ENCODE data around the gene C6orf47. TPM values are rescaled to one million over a fixed set of nuclear protein-coding genes. Genes with fewer than 3 reads are reported as not detected.

Gene C6orf47
- polyA plus RNA-seq, 1 experiment = 13.0 TPM

DNA sequence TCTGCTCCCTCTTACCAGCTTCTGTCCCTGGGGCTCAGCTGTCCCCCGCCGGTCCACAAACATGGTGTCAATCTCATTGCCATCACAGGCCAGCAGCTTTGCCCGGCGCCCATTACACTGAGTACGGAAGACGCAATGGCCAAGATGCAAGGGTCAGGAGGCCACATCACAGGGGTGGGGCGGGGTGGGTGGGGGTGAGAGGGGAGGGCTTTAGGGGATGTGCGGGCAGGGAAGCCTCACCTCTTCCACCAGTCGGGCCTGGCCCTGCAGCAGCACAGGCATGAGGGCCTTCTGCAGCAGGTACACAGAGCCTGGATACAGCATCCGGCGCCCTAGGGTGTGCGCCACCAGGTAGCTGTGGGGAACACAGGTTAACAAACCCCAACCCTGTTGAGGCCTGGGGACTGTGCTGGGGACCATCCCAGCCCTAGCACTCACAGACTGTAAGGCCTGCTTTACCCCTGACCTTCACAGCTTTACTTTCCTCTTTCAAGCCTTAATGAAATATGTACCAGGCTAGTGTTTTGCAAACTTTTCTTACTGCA, 31.1 kb upstream of the C6orf47 start:
- CTCF ChIA-PET = interaction anchor here (1.6 to 2.1 kb wide), 2 partner anchors 10 to 38 kb away, joined by 6 to 12 read pairs; partner anchors contain the start of genes DDAH2 and LY6G5C
- Histone ChIP-seq H3K4me3 (ENCODE audit: low read depth, low read length) (no peak overlapping the region), H3K36me3 (ENCODE audit: control insufficient read depth, insufficient read depth, low read length) (peaks cover 45% of the 10 kb centered on the region), H3K27me3 (ENCODE audit: control insufficient read depth, insufficient read depth, low read length) (no peaks in the 10 kb centered on the region)
- no peak for DNase-seq (ENCODE audit: low read depth)
- POLR2A ChIA-PET = no interaction called here
- TF ChIP-seq, protein P1, sequence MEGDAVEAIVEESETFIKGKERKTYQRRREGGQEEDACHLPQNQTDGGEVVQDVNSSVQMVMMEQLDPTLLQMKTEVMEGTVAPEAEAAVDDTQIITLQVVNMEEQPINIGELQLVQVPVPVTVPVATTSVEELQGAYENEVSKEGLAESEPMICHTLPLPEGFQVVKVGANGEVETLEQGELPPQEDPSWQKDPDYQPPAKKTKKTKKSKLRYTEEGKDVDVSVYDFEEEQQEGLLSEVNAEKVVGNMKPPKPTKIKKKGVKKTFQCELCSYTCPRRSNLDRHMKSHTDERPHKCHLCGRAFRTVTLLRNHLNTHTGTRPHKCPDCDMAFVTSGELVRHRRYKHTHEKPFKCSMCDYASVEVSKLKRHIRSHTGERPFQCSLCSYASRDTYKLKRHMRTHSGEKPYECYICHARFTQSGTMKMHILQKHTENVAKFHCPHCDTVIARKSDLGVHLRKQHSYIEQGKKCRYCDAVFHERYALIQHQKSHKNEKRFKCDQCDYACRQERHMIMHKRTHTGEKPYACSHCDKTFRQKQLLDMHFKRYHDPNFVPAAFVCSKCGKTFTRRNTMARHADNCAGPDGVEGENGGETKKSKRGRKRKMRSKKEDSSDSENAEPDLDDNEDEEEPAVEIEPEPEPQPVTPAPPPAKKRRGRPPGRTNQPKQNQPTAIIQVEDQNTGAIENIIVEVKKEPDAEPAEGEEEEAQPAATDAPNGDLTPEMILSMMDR (IDR thresholded peaks at IDR 0.05; ENCODE audit: insufficient read depth, low read depth, low read length) = no peak

DNA sequence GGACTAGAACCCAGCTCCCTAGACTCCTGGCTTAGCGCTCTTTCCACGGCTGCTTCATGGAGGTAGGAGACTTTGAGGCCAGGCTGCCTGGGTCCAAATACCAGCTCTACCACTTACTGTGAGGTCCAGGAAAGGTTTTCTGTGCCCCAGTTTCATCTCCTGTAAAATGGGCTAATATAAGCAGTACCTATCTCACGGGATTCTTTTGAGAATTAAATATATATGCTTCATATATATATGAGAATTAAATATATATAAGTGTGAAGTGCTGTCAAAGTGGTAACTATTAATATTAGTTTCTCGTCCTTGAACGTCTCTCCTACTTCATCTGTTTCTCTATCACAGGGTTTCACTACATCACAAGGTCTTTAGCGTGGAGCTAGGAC, 30.5 kb upstream of the C6orf47 start:
- H3K27me3 ChIP-seq (ENCODE audit: control insufficient read depth, insufficient read depth, low read length) = no peaks in the 10 kb centered on the region
- CTCF ChIA-PET = interaction anchor here (1.6 to 2.2 kb wide), 3 partner anchors 10 to 79 kb away, joined by 6 to 12 read pairs (median 8); partner anchors contain the start of genes DDAH2 and LY6G5C
- TF ChIP-seq, protein P1 (IDR thresholded peaks at IDR 0.05; ENCODE audit: insufficient read depth, low read depth, low read length) = no peak
- POLR2A ChIA-PET = no interaction called here
- peaks cover 46% of the 10 kb centered on the region for H3K36me3 ChIP-seq (ENCODE audit: control insufficient read depth, insufficient read depth, low read length)
- H3K4me3 ChIP-seq (ENCODE audit: low read depth, low read length) = no peak overlapping the region
- no peak for DNase-seq (ENCODE audit: low read depth)

DNA sequence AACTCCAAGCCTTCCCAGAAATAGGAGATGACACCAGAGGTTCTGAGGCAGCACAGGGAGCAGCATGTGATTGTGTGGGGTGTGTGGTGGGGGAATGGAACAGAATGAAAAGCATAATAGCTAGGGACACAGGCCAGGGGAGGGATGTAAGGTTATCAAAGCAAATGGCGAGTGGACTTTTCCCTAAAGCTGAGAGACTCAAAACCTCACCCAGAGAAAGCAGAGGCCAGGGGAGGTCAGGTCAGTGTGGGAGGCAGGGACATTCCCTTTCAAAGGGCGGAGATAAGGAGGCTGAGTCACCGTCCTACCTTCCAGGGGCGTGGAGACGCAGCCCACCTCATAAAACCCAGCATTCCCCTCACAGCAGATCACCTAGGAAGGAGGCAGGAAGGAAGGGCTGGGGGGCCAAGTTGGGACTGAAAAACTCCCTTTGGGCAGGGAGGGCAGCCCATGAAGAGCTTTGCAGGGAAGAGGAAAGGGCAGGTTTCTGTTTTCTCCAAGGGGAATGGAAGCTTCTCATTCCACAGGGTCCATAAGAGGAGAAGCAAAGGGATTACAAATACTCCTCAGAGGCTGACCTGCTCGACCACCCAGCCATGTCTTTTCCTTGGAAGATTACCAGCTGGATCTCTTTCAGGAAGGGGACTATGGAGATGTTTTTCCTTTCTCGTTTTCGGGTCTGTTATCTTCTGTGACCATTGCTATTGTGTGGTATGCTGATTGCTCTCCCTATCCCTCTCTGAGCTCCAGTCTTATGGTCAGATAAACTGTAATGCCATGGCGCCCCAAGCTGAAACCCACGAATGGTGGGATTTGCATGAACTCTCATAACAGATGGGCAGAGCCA, 29.9 kb upstream of the C6orf47 start:
- POLR2A ChIA-PET = no interaction called here
- TF ChIP-seq, protein P1 (IDR thresholded peaks at IDR 0.05; ENCODE audit: insufficient read depth, low read depth, low read length) = no peak
- peaks cover 49% of the 10 kb centered on the region for H3K36me3 ChIP-seq (ENCODE audit: control insufficient read depth, insufficient read depth, low read length)
- no peak overlapping the region for H3K4me3 ChIP-seq (ENCODE audit: low read depth, low read length)
- DNase-seq (ENCODE audit: low read depth) = no peak
- no peaks in the 10 kb centered on the region for H3K27me3 ChIP-seq (ENCODE audit: control insufficient read depth, insufficient read depth, low read length)
- CTCF ChIA-PET = interaction anchor here (0.9 to 2.2 kb wide), 5 partner anchors 9 to 79 kb away, joined by 3 to 12 read pairs (median 6); partner anchors contain the start of genes ABHD16A, DDAH2 and LY6G5C

DNA sequence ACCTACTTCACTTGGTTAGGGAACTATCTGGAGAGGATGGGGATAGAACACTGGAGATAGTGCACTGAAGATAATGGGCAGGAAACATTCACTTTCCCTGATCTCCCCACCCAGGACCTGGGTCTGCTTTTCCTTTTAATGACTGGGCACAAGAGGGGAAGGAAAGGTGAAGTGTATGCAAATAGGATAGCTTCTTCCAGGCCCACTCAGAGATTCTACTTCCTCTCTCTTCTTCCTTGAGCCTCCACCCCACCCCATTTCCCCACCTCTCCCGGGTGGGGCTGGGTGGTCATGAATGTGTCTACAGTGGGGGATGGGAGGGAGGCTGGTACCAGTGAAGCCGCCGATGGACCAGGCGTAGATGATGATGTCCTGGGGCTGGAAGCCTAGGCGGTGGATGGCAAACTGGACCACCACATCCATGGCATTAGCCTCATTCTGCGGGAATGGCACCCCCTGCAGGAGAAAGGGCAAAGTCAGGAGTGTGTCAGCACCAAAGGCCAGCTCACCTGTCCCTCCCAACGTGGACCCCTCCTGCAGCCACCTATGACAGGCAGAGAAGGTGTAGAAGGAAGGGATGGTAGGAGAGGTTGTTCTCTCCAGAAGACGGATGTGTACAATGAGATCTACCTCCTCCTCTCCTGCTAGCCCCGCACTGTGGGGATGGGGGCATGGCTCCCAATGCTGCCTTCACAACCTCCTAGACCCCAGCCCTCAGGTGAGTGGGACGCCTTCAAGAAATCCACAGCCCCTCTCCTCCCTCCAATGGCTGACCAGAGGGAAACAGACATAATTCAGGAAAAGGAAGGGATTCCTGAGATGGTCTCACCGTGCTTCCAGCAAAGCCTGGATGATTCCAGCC, 28.9 kb upstream of the C6orf47 start:
- ChIA-PET CTCF (interaction anchor here (0.9 to 2.2 kb wide), 4 partner anchors 13 to 80 kb away, joined by 3 to 8 read pairs (median 5); partner anchors contain the start of genes ABHD16A and DDAH2), POLR2A (no interaction called here)
- H3K36me3 ChIP-seq (ENCODE audit: control insufficient read depth, insufficient read depth, low read length) = peaks cover 46% of the 10 kb centered on the region

More for the DNA sequence above, 28.9 kb upstream of the C6orf47 start:
- no peak overlapping the region for H3K4me3 ChIP-seq (ENCODE audit: low read depth, low read length)
- H3K27me3 ChIP-seq (ENCODE audit: control insufficient read depth, insufficient read depth, low read length) = no peaks in the 10 kb centered on the region
- TF ChIP-seq, protein P1 (IDR thresholded peaks at IDR 0.05; ENCODE audit: insufficient read depth, low read depth, low read length) = peak; percentile 50
- no peak for DNase-seq (ENCODE audit: low read depth)

All from BJ (cell line).